KMS-11 (cell line): ENCODE measurements around the gene GRHL3.

Experiments used
- H2AFZ ChIP-seq: fragments of 200-600 bp; sonication (generic); 2 replicates; pipeline ENCODE4 v1.6.1; 2016; ENCODE audit warnings: antibody characterized with exemption, mixed run types, low read depth
- H3K27ac ChIP-seq: fragments of 200-600 bp; sonication (generic); 2 replicates; pipeline ENCODE4 v1.6.1; 2016; ENCODE audit warnings: mild to moderate bottlenecking, mixed run types
- H3K27me3 ChIP-seq: fragments of 200-600 bp; sonication (generic); 2 replicates; pipeline ENCODE4 v1.6.1; 2017; ENCODE audit warnings: mild to moderate bottlenecking, low read depth, mixed run types, moderate library complexity; ENCODE audit not compliant: insufficient read depth
- H3K36me3 ChIP-seq: fragments of 200-600 bp; sonication (generic); 2 replicates; pipeline ENCODE4 v1.6.1; 2017; ENCODE audit warnings: mild to moderate bottlenecking, mixed run types; ENCODE audit not compliant: insufficient read depth
- H3K4me1 ChIP-seq: fragments of 200-600 bp; sonication (generic); 2 replicates; pipeline ENCODE4 v1.6.1; 2016; ENCODE audit warnings: mild to moderate bottlenecking, low read depth, mixed run types; ENCODE audit not compliant: poor library complexity, severe bottlenecking
- H3K4me2 ChIP-seq: fragments of 200-600 bp; sonication (generic); 2 replicates; pipeline ENCODE4 v1.7.0; 2016; ENCODE audit warnings: mild to moderate bottlenecking, mixed run types
- H3K4me3 ChIP-seq: fragments of 200-600 bp; sonication (generic); IDR thresholded peaks from 2 replicates; pipeline ENCODE4 v1.6.1; 2017; ENCODE audit warnings: low read depth, low read length, mixed read lengths; ENCODE audit not compliant: insufficient read depth
- H3K79me2 ChIP-seq: fragments of 200-600 bp; sonication (generic); 2 replicates; pipeline ENCODE4 v1.6.1; 2016; ENCODE audit warnings: low read depth, mixed run types; ENCODE audit not compliant: insufficient read depth
- H3K9ac ChIP-seq: fragments of 200-600 bp; sonication (generic); 2 replicates; pipeline ENCODE4 v1.6.1; 2016; ENCODE audit warnings: mild to moderate bottlenecking, mixed run types
- H4K20me1 ChIP-seq: fragments of 200-600 bp; sonication (generic); 2 replicates; pipeline ENCODE4 v1.6.1; 2016; ENCODE audit warnings: mild to moderate bottlenecking, mixed run types; ENCODE audit not compliant: insufficient read depth
- TF ChIP-seq, protein P1 (sequence below): fragments of 200-600 bp; sonication (generic); conservative IDR thresholded peaks from 2 replicates; pipeline ENCODE4 v1.6.1; 2017; ENCODE audit warnings: low read depth, mild to moderate bottlenecking, antibody characterized with exemption, low read length, moderate library complexity, mixed read lengths

The GRHL3 gene

DNA sequence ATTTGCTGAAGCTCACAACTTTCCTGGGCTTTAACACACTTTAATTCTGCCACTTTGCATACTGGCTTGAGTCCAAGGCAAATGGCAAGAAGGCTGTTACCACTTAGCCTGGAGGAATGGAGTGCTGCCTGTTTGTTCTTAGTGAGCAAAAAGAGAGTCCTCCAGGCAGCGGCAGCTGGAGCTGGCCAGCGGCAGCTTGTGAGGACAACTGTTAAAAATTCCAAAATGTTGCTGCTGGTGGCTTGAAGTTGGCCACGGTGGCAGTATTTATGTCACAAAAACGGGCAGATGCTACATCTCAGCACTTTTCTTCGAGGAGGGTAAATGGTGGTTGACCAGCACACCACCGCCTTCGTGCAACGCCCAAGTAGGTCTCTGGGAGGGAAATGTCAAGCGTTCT, 67.1 kb downstream of the GRHL3 start:
- no peak overlapping the region; the same call in 1 of the 2 replicates for H3K9ac ChIP-seq
- H3K4me2 ChIP-seq = peak overlapping the region; percentile 93
- TF ChIP-seq, protein P1, sequence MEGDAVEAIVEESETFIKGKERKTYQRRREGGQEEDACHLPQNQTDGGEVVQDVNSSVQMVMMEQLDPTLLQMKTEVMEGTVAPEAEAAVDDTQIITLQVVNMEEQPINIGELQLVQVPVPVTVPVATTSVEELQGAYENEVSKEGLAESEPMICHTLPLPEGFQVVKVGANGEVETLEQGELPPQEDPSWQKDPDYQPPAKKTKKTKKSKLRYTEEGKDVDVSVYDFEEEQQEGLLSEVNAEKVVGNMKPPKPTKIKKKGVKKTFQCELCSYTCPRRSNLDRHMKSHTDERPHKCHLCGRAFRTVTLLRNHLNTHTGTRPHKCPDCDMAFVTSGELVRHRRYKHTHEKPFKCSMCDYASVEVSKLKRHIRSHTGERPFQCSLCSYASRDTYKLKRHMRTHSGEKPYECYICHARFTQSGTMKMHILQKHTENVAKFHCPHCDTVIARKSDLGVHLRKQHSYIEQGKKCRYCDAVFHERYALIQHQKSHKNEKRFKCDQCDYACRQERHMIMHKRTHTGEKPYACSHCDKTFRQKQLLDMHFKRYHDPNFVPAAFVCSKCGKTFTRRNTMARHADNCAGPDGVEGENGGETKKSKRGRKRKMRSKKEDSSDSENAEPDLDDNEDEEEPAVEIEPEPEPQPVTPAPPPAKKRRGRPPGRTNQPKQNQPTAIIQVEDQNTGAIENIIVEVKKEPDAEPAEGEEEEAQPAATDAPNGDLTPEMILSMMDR = no peak
- no peaks in the 10 kb centered on the region for H4K20me1 ChIP-seq
- H3K4me3 ChIP-seq = no peak overlapping the region
- no peak overlapping the region for H2AFZ ChIP-seq
- no peaks in the 10 kb centered on the region for H3K27me3 ChIP-seq
- H3K27ac ChIP-seq = peak overlapping the region; percentile 69; the same call in 1 of the 2 replicates
- H3K4me1 ChIP-seq = peaks cover 79% of the 10 kb centered on the region
- H3K36me3 ChIP-seq = no peaks in the 10 kb centered on the region
- no peaks in the 10 kb centered on the region for H3K79me2 ChIP-seq

DNA sequence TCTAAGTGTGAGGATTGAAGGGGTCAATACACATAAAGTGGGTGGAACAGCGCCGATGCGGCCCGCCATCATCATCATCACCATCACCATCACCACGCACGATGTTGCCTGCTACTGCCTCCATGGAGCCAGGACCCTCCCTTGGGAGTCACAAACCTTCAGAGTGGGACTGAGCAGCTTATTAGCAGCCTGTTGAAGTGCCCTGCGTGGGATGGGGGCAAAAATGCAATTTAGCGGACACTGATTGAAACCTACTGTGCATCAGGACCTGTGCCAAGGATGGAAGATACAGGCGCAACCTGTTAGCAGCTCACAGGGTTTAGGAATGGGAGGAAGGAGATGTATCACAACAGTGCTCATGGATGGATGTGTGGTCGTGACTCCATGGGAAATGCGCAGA, 67.8 kb downstream of the GRHL3 start:
- H3K9ac ChIP-seq = no peak overlapping the region
- no peaks in the 10 kb centered on the region for H3K27me3 ChIP-seq
- H3K4me2 ChIP-seq = peak overlapping the region; percentile 93
- H3K27ac ChIP-seq = no peak overlapping the region
- no peaks in the 10 kb centered on the region for H4K20me1 ChIP-seq
- no peak overlapping the region for H2AFZ ChIP-seq
- H3K36me3 ChIP-seq = no peaks in the 10 kb centered on the region
- TF ChIP-seq, protein P1 = no peak
- no peak overlapping the region for H3K4me3 ChIP-seq
- no peaks in the 10 kb centered on the region for H3K79me2 ChIP-seq
- peaks cover 82% of the 10 kb centered on the region for H3K4me1 ChIP-seq

DNA sequence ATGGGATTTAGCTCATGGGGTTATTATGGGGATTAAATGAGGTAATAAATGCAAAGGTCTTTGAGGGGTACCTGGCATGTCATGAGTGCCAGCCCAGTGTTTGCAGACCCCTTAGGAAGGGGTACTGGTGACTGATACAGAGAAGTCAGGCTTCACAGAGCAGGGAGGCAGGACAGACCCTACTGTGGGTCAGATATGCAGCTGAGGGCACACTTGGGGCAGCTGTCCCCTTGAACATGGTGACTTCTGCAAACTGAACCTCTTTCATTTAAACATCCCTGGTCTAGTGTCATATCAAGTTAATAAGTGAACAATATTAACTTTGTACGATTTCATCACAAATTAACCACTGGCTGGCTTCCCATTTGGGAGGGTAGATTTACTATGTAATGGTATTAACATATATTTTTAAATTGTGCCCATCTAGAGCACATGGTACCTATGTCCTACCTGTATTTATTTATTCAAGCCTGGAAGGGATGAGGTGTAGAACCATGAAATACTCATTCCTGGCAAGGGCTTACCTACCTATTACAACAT, 68.5 kb downstream of the GRHL3 start:
- Histone ChIP-seq H3K27me3 (no peaks in the 10 kb centered on the region), H2AFZ (no peak overlapping the region), H3K4me1 (peaks cover 85% of the 10 kb centered on the region), H3K36me3 (no peaks in the 10 kb centered on the region), H3K79me2 (no peaks in the 10 kb centered on the region), H3K9ac (no peak overlapping the region), H4K20me1 (no peaks in the 10 kb centered on the region), H3K4me3 (no peak overlapping the region), H3K4me2 (peak overlapping the region; percentile 91; the same call in 1 of the 2 replicates), H3K27ac (no peak overlapping the region)
- TF ChIP-seq, protein P1 = no peak

GRCh38 chr1:24388331-24388885, 69.3 kb downstream of the GRHL3 start:
- peak overlapping the region; percentile 91 for H3K4me2 ChIP-seq
- no peaks in the 10 kb centered on the region for H3K79me2 ChIP-seq

More at GRCh38 chr1:24388331-24388885, 69.3 kb downstream of the GRHL3 start:
- TF ChIP-seq, protein P1 = no peak
- Histone ChIP-seq H3K27ac (peak overlapping the region; percentile 82), H3K27me3 (no peaks in the 10 kb centered on the region), H3K4me3 (peak overlapping the region; percentile 18), H3K36me3 (no peaks in the 10 kb centered on the region), H3K9ac (peak overlapping the region; percentile 33; the same call in 1 of the 2 replicates), H2AFZ (no peak overlapping the region), H3K4me1 (peaks cover 91% of the 10 kb centered on the region), H4K20me1 (no peaks in the 10 kb centered on the region)
